Esophagus squamous epithelium (tissue), 5 donors: Measurements from ENCODE around the gene TTC23L. TPM values are rescaled to one million over a fixed set of nuclear protein-coding genes. Genes with fewer than 3 reads are reported as not detected.

Experiments used
- DNase-seq: peaks from one replicate; lab custom pipeline; 2025; lab: John Stamatoyannopoulos, UW
- H3K27ac ChIP-seq, 4 donors: fragments of 200-600 bp; sonication (generic); one replicate each; pipeline ENCODE4 v1.5.1; 2016 to 2019; ENCODE audit warnings: mild to moderate bottlenecking in 1 of 4
- H3K27me3 ChIP-seq, 4 donors: fragments of 200-600 bp; sonication (generic); 1 replicate in 3 of 4; 2 replicates in 1 of 4; pipeline versions ENCODE4 v1.5.1 to v1.6.0; 2017 to 2021; ENCODE audit warnings: antibody characterized with exemption in 1 of 4
- H3K36me3 ChIP-seq, 3 donors: fragments of 200-600 bp; sonication (generic); one replicate each; pipeline ENCODE4 v1.5.1; 2016 to 2019
- H3K4me1 ChIP-seq, 3 donors: fragments of 200-600 bp; sonication (generic); one replicate each; pipeline ENCODE4 v1.5.1; 2017 to 2019
- H3K4me3 ChIP-seq, 4 donors: fragments of 200-600 bp; sonication (generic); 1 replicate in 3 of 4; 2 replicates in 1 of 4; pipeline ENCODE4 v1.5.1; 2016 to 2019; ENCODE audit warnings: mild to moderate bottlenecking in 2 of 4, moderate library complexity in 1 of 4
- H3K9me3 ChIP-seq, 3 donors: fragments of 200-600 bp; sonication (generic); one replicate each; pipeline ENCODE4 v1.5.1; 2016 to 2019
- CTCF ChIP-seq, 6 experiments: fragments of 450-650 bp in 4 of 6; fragments of 200-600 bp in 2 of 6; sonication (generic) in 2 of 6; IDR thresholded peaks; one replicate each; pipeline ENCODE4 v1.5.1; 2016 to 2019; ENCODE audit warnings: antibody characterized with exemption in 6 of 6, mild to moderate bottlenecking in 4 of 6, moderate library complexity in 4 of 6
- POLR2A ChIP-seq, 4 donors: fragments of 450-650 bp; IDR thresholded peaks; one replicate each; pipeline ENCODE4 v1.6.1; 2017; ENCODE audit warnings: antibody characterized with exemption in 4 of 4, mild to moderate bottlenecking in 4 of 4, moderate library complexity in 3 of 4
- WGBS, 2 donors: methylation state at CpG; one replicate each; pipeline ENCODE4 v1.1.5; 2018; 5-methylcytosine and 5-hydroxymethylcytosine counted together
- intact Hi-C: fragments of 100-400 bp; cut with DNase I; formaldehyde crosslinking; loops from one replicate; pipeline ENCODE4 v1.15.0; 2022
- total RNA-seq, 4 donors: library from RNA; depleted of rRNA; stranded (reverse); fragments of >200 nt; gene quantifications; one replicate each; pipeline ENCODE4 v1.1.0, GENCODE V29; 2016
- donor health status: DM: yes; HTN: yes; CAD: no.

Gene TTC23L
- total RNA-seq, 4 donors from 2014 or later: 0.09 to 0.19 TPM; not detected in 2

- Histone ChIP-seq H3K27ac (no peak overlapping the region), H3K4me3 (no peak overlapping the region), H3K9me3 (no peaks in the 10 kb centered on the region), H3K36me3 (no peaks in the 10 kb centered on the region), H3K4me1 (peaks cover 0 to 17% (median 0%) of the 10 kb centered on the region in 3 donors), H3K27me3 (no peaks in the 10 kb centered on the region)
- intact Hi-C loops: no loop called here
- TF ChIP-seq CTCF (IDR thresholded peaks at IDR 0.05): no peak
- TF ChIP-seq POLR2A (IDR thresholded peaks at IDR 0.05): no peak
- no peak for DNase-seq
- 84 to 92% methylated on average over 4 to 7 of the region's 7 CpGs for WGBS, 2 donors
Observed at GRCh38 chr5:34842554-34842953, 3.6 kb downstream of the TTC23L start.

GRCh38 chr5:34843497-34843896 is 4.5 kb downstream of the TTC23L start:
- intact Hi-C loops: no loop called here
- no peak for DNase-seq
- WGBS, 2 donors: 64 to 65% methylated on average over 2 of the region's 2 CpGs
- TF ChIP-seq CTCF (IDR thresholded peaks at IDR 0.05): no peak
- TF ChIP-seq POLR2A (IDR thresholded peaks at IDR 0.05): no peak
- H3K4me1 ChIP-seq: peaks cover 0 to 14% (median 0%) of the 10 kb centered on the region in 3 donors
- H3K27me3 ChIP-seq: no peaks in the 10 kb centered on the region
- H3K9me3 ChIP-seq: no peaks in the 10 kb centered on the region
- no peak overlapping the region for H3K4me3 ChIP-seq
- H3K36me3 ChIP-seq: no peaks in the 10 kb centered on the region
- H3K27ac ChIP-seq: no peak overlapping the region

- Histone ChIP-seq H3K9me3 (no peaks in the 10 kb centered on the region), H3K27ac (no peak overlapping the region), H3K36me3 (no peaks in the 10 kb centered on the region), H3K4me3 (no peak overlapping the region), H3K4me1 (peaks cover 0 to 8% (median 0%) of the 10 kb centered on the region in 3 donors), H3K27me3 (no peaks in the 10 kb centered on the region)
- no peak for DNase-seq
- no peak for TF ChIP-seq POLR2A (IDR thresholded peaks at IDR 0.05)
- no peak for TF ChIP-seq CTCF (IDR thresholded peaks at IDR 0.05)
- intact Hi-C loops: no loop called here
- WGBS, 2 donors: 29 to 69% methylated on average over 1 to 3 of the region's 3 CpGs
Observed at GRCh38 chr5:34844106-34844505, 5.1 kb downstream of the TTC23L start.

- H3K9me3 ChIP-seq: no peaks in the 10 kb centered on the region
- TF ChIP-seq CTCF (IDR thresholded peaks at IDR 0.05) (no peak), POLR2A (IDR thresholded peaks at IDR 0.05) (no peak)
- no peak for DNase-seq
- intact Hi-C loops: no loop called here
- H3K27me3 ChIP-seq: no peaks in the 10 kb centered on the region
- H3K36me3 ChIP-seq: no peaks in the 10 kb centered on the region
- no peak overlapping the region for H3K4me3 ChIP-seq
- H3K4me1 ChIP-seq: no peaks in the 10 kb centered on the region
- no peak overlapping the region for H3K27ac ChIP-seq
- WGBS, 2 donors: 61 to 66% methylated on average over 4 of the region's 4 CpGs
Observed at GRCh38 chr5:34844999-34845398, 6.0 kb downstream of the TTC23L start.

- Histone ChIP-seq H3K4me3 (no peak overlapping the region), H3K9me3 (no peaks in the 10 kb centered on the region), H3K27ac (no peak overlapping the region), H3K27me3 (no peaks in the 10 kb centered on the region), H3K36me3 (no peaks in the 10 kb centered on the region), H3K4me1 (no peaks in the 10 kb centered on the region)
- intact Hi-C loops: no loop called here
- TF ChIP-seq POLR2A (IDR thresholded peaks at IDR 0.05) (no peak), CTCF (IDR thresholded peaks at IDR 0.05) (no peak)
- DNase-seq: no peak
Observed at GRCh38 chr5:34847056-34847455, 8.1 kb downstream of the TTC23L start.
